Endothelial cell of umbilical vein (primary cell): Measurements from ENCODE around the gene APBA2. TPM values are rescaled to one million over a fixed set of nuclear protein-coding genes. Genes with fewer than 3 reads are reported as not detected.
"Not testable (repeated sequence)": the region's sequence is repeated elsewhere in the genome, so short reads cannot be mapped to it uniquely, and the experiment has no call there.

Source experiments
- BruUV-seq: library from RNA; stranded (reverse); fragments of 400-500 nt; replicated peaks from 2 replicates; lab custom pipeline; 2021; lab: Mats Ljungman, UMichigan
- CTCF ChIA-PET: fragments of 300-600, 350-600 bp; sonication (Branson Sonifier 250); formaldehyde crosslinking; loops from one replicate; lab custom pipeline; 2021; ENCODE audit warnings: antibody characterized with exemption, inconsistent platforms; lab: Charles Lee
- POLR2A ChIA-PET: fragments of 300-600, 350-600 bp; sonication (Branson Sonifier 250); formaldehyde crosslinking; loops from one replicate; lab custom pipeline; 2021; ENCODE audit warnings: antibody characterized with exemption, inconsistent platforms; lab: Charles Lee
- DNase-seq: peaks from one replicate; pipeline ENCODE4 v3.0.0-alpha.2; 2011; ENCODE audit warnings: low read depth, low spot score
- FAIRE-seq: peaks from 2 replicates; lab custom pipeline; 2011; peaks lifted over from hg19 to GRCh38; lab: Jason Lieb, UNC
- H2AFZ ChIP-seq: 2 replicates; pipeline ENCODE4 v1.6.0; 2012; ENCODE audit warnings: low read depth, low read length, control low read depth, inconsistent platforms
- H3K27ac ChIP-seq: 2 replicates; pipeline ENCODE4 v1.5.1; 2011; ENCODE audit warnings: low read depth, mild to moderate bottlenecking, control low read depth, low read length, moderate library complexity; ENCODE audit not compliant: insufficient read depth
- H3K27me3 ChIP-seq, 2 experiments: 2 replicates each; pipeline versions ENCODE4 v1.6.0 to v1.6.1; 2011; ENCODE audit warnings: low read length in 2 of 2, mixed read lengths in 1 of 2; ENCODE audit not compliant: control insufficient read depth in 2 of 2, insufficient read depth in 2 of 2
- H3K36me3 ChIP-seq, 2 experiments: 2 replicates in 1 of 2; 3 replicates in 1 of 2; pipeline ENCODE4 v1.5.1; 2011; ENCODE audit warnings: low read length in 2 of 2, mild to moderate bottlenecking in 1 of 2, moderate library complexity in 1 of 2; ENCODE audit not compliant: control insufficient read depth in 2 of 2, insufficient read depth in 2 of 2; ENCODE audit errors: extremely low read depth in 1 of 2
- H3K4me1 ChIP-seq: 3 replicates; pipeline ENCODE4 v1.5.1; 2011; ENCODE audit warnings: mild to moderate bottlenecking, low read length; ENCODE audit not compliant: control insufficient read depth, insufficient read depth; ENCODE audit errors: extremely low read depth
- H3K4me2 ChIP-seq: 2 replicates; pipeline ENCODE4 v1.6.1; 2011; ENCODE audit warnings: low read length, control low read depth, mixed read lengths; ENCODE audit not compliant: insufficient read depth
- H3K4me3 ChIP-seq, 3 experiments: fragments of 200-600 bp in 1 of 3; sonication (generic), shearing (Covaris generic) in 1 of 3; replicated peaks in 1 of 3; 2 replicates each; pipeline ENCODE4 v1.5.1; 2011 to 2016; ENCODE audit warnings: control low read depth in 3 of 3, low read length in 3 of 3, mild to moderate bottlenecking in 2 of 3, inconsistent platforms in 1 of 3, low read depth in 1 of 3, moderate library complexity in 1 of 3; ENCODE audit not compliant: insufficient read depth in 1 of 3
- H3K79me2 ChIP-seq: 2 replicates; pipeline ENCODE4 v1.6.0; 2012; ENCODE audit warnings: low read length, inconsistent platforms; ENCODE audit not compliant: control insufficient read depth, insufficient read depth
- H3K9ac ChIP-seq: replicated peaks from 2 replicates; pipeline ENCODE3; 2011; ENCODE audit warnings: low read length, control low read depth; ENCODE audit not compliant: insufficient read depth; ENCODE audit errors: extremely low read depth
- H3K9me1 ChIP-seq: replicated peaks from 3 replicates; pipeline ENCODE4 v1.6.0; 2011; ENCODE audit warnings: mild to moderate bottlenecking, low read length; ENCODE audit not compliant: control insufficient read depth, insufficient read depth; ENCODE audit errors: extremely low read depth
- H3K9me3 ChIP-seq: replicated peaks from 2 replicates; pipeline ENCODE4 v1.5.1; 2012; ENCODE audit warnings: low read length, inconsistent platforms; ENCODE audit not compliant: control insufficient read depth, insufficient read depth
- H4K20me1 ChIP-seq: replicated peaks from 2 replicates; pipeline ENCODE3; 2011; ENCODE audit warnings: mild to moderate bottlenecking, low read length; ENCODE audit not compliant: control insufficient read depth, insufficient read depth; ENCODE audit errors: extremely low read depth
- EZH2 ChIP-seq: IDR thresholded peaks from 2 replicates; pipeline ENCODE4 v1.6.1; 2012; ENCODE audit warnings: borderline replicate concordance, low read depth, mild to moderate bottlenecking, moderate library complexity, low read length, inconsistent platforms; ENCODE audit not compliant: severe bottlenecking
- FOS ChIP-seq: IDR thresholded peaks from 2 replicates; pipeline ENCODE4 v1.6.1; 2011; ENCODE audit warnings: mild to moderate bottlenecking, low read length, moderate library complexity, borderline replicate concordance; ENCODE audit not compliant: insufficient read depth
- GATA2 ChIP-seq: IDR thresholded peaks from 2 replicates; pipeline ENCODE4 v1.7.0; 2011; ENCODE audit warnings: low read depth, mild to moderate bottlenecking, moderate library complexity, mixed read lengths, low read length; ENCODE audit not compliant: insufficient read length, insufficient read depth
- JUN ChIP-seq: IDR thresholded peaks from 2 replicates; pipeline ENCODE4 v1.6.1; 2011; ENCODE audit warnings: borderline replicate concordance, low read depth; ENCODE audit not compliant: insufficient read length, insufficient read depth
- MYC ChIP-seq: IDR thresholded peaks from one replicate; pipeline ENCODE4 v1.6.1; 2011; ENCODE audit warnings: mild to moderate bottlenecking, low read depth, low read length
- POLR2A ChIP-seq: IDR thresholded peaks from 2 replicates; pipeline ENCODE4 v1.6.1; 2012; ENCODE audit warnings: low read depth, mild to moderate bottlenecking, control low read depth, low read length
- POLR2AphosphoS5 ChIP-seq: IDR thresholded peaks from 2 replicates; pipeline ENCODE4 v1.6.1; 2012; ENCODE audit warnings: low read depth, mild to moderate bottlenecking, control low read depth, low read length, moderate library complexity; ENCODE audit not compliant: insufficient read depth
- dilution Hi-C: fragments of 300-500 bp; cut with MboI; formaldehyde crosslinking; loops from one replicate; pipeline ENCODE4 v1.15.0; 2019; ENCODE audit warnings: low sequenced_read_pairs; ENCODE audit not compliant: extremely low pct_ligation_motif_present
- intact Hi-C: fragments of 100-400 bp; cut with micrococcal nuclease; formaldehyde crosslinking; loops from one replicate; pipeline ENCODE4 v1.10.0; 2022
- polyA plus RNA-seq, 4 experiments: library from polyadenylated mRNA; depleted of rRNA in 3 of 4; stranded (reverse) in 3 of 4; unstranded in 1 of 4; fragments of >200 nt; gene quantifications; 2 replicates each; pipeline versions ENCODE4 v1.2.1 to v1.2.3, GENCODE V29; 2011 to 2012; ENCODE audit warnings: missing spikeins in 1 of 4
- total RNA-seq: library from RNA; stranded (reverse); gene quantifications from 2 replicates; pipeline ENCODE4 v1.2.3, GENCODE V29; 2021
- TF ChIP-seq, protein P1 (sequence below), 2 donors: IDR thresholded peaks; 1 replicate in 1 of 2; 2 replicates in 1 of 2; pipeline ENCODE4 v1.5.1; 2011; ENCODE audit warnings: low read length in 2 of 2, mild to moderate bottlenecking in 2 of 2, moderate library complexity in 2 of 2, control low read depth in 1 of 2, inconsistent platforms in 1 of 2, low read depth in 1 of 2; ENCODE audit not compliant: insufficient read depth in 1 of 2; ENCODE audit errors: extremely low read depth in 1 of 2
- TF ChIP-seq, protein P2 (sequence below): IDR thresholded peaks from 2 replicates; pipeline ENCODE4 v1.6.1; 2011; ENCODE audit not compliant: insufficient read depth, insufficient read length

APBA2 gene
- total and polyA plus RNA-seq, 2 donors (not counting 3 experiments of a cell fraction or from before 2014, with no cell fraction given): 5.7 to 11.1 TPM

GRCh38 chr15:28861589-28862293, 24.0 kb upstream of the APBA2 start:
- H3K79me2 ChIP-seq, H3K4me1 ChIP-seq, H2AFZ ChIP-seq, BruUV-seq, DNase-seq, H3K9me1 ChIP-seq, H3K4me2 ChIP-seq, H3K27ac ChIP-seq, H4K20me1 ChIP-seq, POLR2A ChIA-PET, intact Hi-C loops, H3K9ac ChIP-seq, H3K36me3 ChIP-seq, CTCF ChIA-PET, dilution Hi-C loops, H3K4me3 ChIP-seq, FAIRE-seq, H3K9me3 ChIP-seq, H3K27me3 ChIP-seq: not testable (repeated sequence)

GRCh38 chr15:28868744-28869345, 16.9 kb upstream of the APBA2 start:
- CTCF ChIA-PET: no interaction called here
- Histone ChIP-seq H3K4me3 (no peak overlapping the region), H3K27ac (no peak overlapping the region), H3K9me1 (no peaks in the 10 kb centered on the region), H3K79me2 (no peaks in the 10 kb centered on the region), H3K27me3 (no peaks in the 10 kb centered on the region), H2AFZ (no peak overlapping the region), H3K9ac (no peak overlapping the region), H4K20me1 (no peaks in the 10 kb centered on the region), H3K36me3 (no peaks in the 10 kb centered on the region), H3K4me1 (no peaks in the 10 kb centered on the region), H3K4me2 (no peak overlapping the region), H3K9me3 (no peaks in the 10 kb centered on the region)
- no peak for FAIRE-seq
- POLR2A ChIA-PET: no interaction called here
- dilution Hi-C loops (no loop called here), intact Hi-C loops (no loop called here)
- DNase-seq: no peak
- no TSS peak for BruUV-seq
- TF ChIP-seq JUN (no peak), POLR2AphosphoS5 (no peak), FOS (no peak), GATA2 (no peak), POLR2A (no peak), MYC (no peak), EZH2 (no peak)
- TF ChIP-seq, protein P1, sequence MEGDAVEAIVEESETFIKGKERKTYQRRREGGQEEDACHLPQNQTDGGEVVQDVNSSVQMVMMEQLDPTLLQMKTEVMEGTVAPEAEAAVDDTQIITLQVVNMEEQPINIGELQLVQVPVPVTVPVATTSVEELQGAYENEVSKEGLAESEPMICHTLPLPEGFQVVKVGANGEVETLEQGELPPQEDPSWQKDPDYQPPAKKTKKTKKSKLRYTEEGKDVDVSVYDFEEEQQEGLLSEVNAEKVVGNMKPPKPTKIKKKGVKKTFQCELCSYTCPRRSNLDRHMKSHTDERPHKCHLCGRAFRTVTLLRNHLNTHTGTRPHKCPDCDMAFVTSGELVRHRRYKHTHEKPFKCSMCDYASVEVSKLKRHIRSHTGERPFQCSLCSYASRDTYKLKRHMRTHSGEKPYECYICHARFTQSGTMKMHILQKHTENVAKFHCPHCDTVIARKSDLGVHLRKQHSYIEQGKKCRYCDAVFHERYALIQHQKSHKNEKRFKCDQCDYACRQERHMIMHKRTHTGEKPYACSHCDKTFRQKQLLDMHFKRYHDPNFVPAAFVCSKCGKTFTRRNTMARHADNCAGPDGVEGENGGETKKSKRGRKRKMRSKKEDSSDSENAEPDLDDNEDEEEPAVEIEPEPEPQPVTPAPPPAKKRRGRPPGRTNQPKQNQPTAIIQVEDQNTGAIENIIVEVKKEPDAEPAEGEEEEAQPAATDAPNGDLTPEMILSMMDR (IDR thresholded peaks at IDR 0.05; ENCODE audit: extremely low read depth in 1 of 2, insufficient read depth in 1 of 2, low read depth in 1 of 2, low read length in 2 of 2): no peak
- TF ChIP-seq, protein P2, sequence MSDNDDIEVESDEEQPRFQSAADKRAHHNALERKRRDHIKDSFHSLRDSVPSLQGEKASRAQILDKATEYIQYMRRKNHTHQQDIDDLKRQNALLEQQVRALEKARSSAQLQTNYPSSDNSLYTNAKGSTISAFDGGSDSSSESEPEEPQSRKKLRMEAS: no peak
